Heart left ventricle (tissue), 13 donors: Measurements from ENCODE around the gene NSDHL.

Experiments used
- POLR2A ChIP-seq, 2 donors: fragments of 450-650 bp; IDR thresholded peaks; one replicate each; pipeline ENCODE4 v1.6.1; 2017; ENCODE audit warnings: antibody characterized with exemption in 2 of 2, mild to moderate bottlenecking in 2 of 2, moderate library complexity in 2 of 2
- TF ChIP-seq, protein P1 (sequence below), 12 donors: fragments of 200-600 bp; sonication (generic) in 4 of 12; IDR thresholded peaks; one replicate each; pipeline versions ENCODE4 v1.5.0 to v1.8.0; 2018 to 2022; ENCODE audit warnings: antibody characterized with exemption in 12 of 12, mild to moderate bottlenecking in 5 of 12
- donor health status: ischemic (EF 13 %, LVEDD 7.1; RV severe dilation, severe dysfunction).
- donor health status: DM: no; HTN: yes; CAD: no.
- donor health status: DM: no; HTN: no; CAD: no.
- donor health status: ischemic (EF 25% LVEDD 6.9; RV normal size, moderate dysfunction).
- donor health status: ischemic (EF 25% LVEDD 5.7; RV mildly dilated, moderate dysfunction).
- donor health status: ischemic (EF 35%, LVEDD 5.7; RV mildly dilated, moderate dysfunction).
- donor health status: nonischemic (EF 11% LVEDD 7.7; RV severe dilation, severe dysfunction).
- donor health status: DM: yes; HTN: yes; CAD: no.
- donor health status: PGD.
- donor health status: ischemic (EF 29% LVEDD 5.4; RV normal size, mild dysfunction).
- donor health status: nonischemic (EF 23%, LVEDD 6.1; RV moderate dilation, normal function).

DNA sequence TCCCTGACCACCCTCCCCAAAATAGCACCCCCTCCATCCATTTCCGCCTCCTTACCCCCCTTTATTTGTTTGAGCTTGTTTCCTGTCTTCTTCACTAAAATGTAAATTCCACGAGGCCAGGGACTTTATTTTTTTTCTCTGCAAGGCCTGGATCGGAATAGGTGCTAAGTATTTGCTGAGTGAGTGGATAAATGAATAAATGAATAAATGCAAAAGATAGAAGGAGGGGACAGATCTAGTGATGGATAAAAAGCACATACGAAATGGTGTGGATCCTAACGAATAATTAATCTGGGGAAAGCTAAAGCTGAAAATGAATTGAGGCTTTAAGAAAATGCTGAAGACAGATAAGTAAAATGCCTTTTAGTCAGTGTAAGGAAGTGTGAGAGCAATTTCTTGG is 12.5 kb upstream of the NSDHL start:
- TF ChIP-seq POLR2A (IDR thresholded peaks at IDR 0.05): no peak
- TF ChIP-seq, protein P1, sequence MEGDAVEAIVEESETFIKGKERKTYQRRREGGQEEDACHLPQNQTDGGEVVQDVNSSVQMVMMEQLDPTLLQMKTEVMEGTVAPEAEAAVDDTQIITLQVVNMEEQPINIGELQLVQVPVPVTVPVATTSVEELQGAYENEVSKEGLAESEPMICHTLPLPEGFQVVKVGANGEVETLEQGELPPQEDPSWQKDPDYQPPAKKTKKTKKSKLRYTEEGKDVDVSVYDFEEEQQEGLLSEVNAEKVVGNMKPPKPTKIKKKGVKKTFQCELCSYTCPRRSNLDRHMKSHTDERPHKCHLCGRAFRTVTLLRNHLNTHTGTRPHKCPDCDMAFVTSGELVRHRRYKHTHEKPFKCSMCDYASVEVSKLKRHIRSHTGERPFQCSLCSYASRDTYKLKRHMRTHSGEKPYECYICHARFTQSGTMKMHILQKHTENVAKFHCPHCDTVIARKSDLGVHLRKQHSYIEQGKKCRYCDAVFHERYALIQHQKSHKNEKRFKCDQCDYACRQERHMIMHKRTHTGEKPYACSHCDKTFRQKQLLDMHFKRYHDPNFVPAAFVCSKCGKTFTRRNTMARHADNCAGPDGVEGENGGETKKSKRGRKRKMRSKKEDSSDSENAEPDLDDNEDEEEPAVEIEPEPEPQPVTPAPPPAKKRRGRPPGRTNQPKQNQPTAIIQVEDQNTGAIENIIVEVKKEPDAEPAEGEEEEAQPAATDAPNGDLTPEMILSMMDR (IDR thresholded peaks at IDR 0.05): no peak
